Activated CD4-positive, alpha-beta T cell treated with anti-CD3 and anti-CD28 coated beads, Interleukin-2, amount 50 U/mL, for 4 hours (primary cell): ENCODE results near the gene MRPS26.

Experiments
- DNase-seq, 2 experiments: peaks; one replicate each; pipeline ENCODE4 v3.0.0-alpha.2; 2020

Gene MRPS26

GRCh38 chr20:3077618-3078134 is 31.8 kb downstream of the MRPS26 start:
- DNase-seq = no peak

DNA sequence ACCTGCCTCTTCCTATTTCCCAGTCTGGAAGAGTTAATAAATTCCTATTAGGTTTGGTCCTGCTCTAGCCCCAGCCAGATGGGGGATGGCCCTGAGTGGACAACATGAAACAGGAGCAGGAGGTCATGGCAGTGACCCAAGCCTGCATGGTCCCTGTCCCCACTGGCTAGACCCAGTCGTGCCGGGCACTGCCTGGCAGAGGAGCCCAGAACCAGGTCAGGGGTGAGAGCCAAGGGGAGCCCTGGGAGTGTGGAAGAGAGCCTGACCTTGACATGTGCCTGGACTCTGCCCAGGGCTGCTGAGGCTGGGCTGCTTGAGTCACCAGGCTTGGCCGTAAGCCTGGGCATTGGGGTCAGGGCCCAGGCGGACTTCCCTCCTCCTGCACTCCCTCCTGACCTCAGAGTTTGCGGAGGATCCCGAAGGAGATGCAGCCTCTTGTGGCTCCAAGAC is 35.1 kb downstream of the MRPS26 start:
- no peak for DNase-seq

GRCh38 chr20:3081641-3082040 is 35.8 kb downstream of the MRPS26 start:
- no peak for DNase-seq

- DNase-seq = no peak
Observed at GRCh38 chr20:3082306-3082951, 36.6 kb downstream of the MRPS26 start.

GRCh38 chr20:3082955-3083952 is 37.4 kb downstream of the MRPS26 start:
- no peak for DNase-seq

DNA sequence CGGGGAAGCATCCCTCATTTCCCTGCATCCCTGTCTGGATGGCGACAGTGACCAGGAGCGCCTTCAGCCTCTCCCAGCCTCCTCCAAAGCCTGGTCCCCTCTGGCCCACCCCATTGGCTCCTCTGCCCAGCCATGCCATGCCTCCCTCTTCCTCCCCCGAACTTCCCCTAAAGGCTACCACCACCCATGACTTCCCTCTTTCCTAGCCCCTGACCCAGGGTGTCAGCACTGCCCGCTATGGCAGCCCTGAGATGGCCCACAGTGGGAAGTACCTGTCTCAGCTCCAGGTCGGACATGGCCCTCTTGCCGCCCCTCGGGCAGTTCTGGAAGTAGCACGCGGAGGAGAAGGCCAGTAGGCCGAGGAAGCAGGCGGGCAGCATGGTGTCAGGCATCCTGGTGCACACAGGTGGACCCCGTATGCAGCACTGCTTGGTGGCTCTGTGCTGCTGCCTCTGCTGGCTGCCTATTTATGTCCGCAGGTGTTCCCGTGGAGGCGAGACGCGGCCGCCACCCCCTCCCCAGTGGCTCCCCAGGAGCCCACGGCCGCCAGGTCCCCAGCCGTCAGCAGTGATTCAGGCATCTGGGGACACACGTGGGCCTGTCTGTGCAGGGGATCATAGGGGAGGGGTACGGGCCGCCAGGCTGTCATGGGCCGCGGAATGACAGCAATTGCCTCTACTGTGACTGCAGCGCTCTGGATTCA is 38.6 kb downstream of the MRPS26 start, which contains the start of gene AVP:
AVP (minus strand) TSS at position 442 of the 703 bp plus-strand sequence; CDS start at position 392, 50 bp downstream.
- no peak for DNase-seq

GRCh38 chr20:3084986-3085360 is 39.1 kb downstream of the MRPS26 start:
- no peak for DNase-seq

DNA sequence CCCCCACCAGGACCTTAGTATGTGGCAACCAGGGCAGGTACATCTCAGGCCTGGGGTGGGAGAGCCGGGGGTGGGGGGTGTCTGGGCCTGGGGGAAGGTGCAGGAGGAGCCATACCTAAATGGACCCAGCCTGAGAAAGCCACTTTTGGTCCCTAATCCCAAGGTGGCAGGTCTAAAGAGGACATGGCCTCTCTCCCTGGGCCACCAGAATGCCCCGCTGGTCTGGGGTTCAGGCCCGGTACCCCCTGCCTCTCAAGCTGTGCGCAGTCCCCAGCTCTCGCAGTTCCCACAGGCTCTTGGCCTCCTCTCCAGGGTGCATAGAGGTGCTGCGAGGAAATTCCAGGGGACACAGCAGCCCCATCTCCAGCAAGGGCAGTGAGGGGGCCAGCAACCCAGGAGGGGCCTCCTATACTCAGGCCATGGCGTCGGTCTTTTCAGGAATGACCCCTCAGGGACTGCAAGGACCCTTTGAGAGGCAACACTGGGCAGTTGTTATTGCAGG is 39.8 kb downstream of the MRPS26 start:
- no peak for DNase-seq

- DNase-seq = no peak
Observed at GRCh38 chr20:3088031-3088430, 42.2 kb downstream of the MRPS26 start.

DNA sequence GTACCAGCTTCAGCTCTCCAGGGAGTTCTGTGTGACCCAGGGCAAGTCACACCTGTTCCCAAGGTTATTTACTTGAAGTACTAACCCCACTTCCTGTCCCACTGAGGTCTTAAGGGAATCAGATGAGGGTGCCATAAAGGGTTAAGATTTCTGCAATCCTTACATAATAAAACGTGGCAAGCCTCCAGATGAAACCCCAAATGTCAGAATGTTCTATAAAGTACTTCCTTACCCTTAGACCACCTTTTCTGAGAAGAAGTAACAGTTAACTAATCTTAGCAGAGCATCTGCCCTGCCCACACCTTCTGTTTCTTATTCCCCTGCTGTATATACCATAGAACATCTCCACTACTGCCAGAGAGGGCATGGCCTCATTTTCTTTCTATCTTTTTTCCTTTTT is 44.7 kb downstream of the MRPS26 start:
- DNase-seq = no peak

DNA sequence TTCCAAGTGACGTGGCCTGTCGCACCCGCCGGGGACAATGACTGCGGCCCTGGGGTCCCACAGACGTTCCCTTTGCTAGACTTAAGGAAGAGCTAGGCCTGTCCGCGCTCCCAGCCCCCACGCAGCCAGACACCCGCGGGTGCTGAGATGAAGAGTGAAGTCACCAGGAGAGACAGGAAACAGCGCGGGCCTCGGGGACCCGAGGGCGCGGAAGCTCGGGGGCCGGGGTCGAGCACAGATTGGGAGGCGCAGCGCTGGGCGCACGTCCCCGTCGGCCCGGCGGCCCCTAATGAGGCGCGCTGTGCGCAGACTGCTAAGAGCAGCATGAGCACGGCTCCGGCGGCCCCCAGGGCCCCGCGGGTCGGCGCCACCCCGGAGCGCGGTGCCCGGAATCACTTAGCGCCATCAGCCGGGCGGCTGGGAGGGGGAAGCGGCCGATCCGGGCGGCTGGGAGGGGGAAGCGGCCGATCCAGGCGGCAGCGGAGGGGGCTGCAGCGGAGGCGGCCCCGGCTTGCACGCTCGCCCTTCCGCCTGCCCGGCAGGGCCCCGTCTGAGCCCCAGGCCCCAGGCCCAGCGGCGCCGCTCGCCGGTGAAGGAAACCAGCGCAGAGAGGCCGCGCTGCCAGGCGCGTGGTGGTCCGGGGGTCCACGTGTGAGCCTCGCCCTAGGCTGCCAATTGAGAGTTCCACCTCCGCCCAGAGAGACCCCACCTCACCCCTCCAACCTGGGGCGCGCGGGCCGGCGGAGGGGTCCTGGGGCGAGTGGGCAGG is 46.9 kb downstream of the MRPS26 start:
- DNase-seq = peak; percentile 37 to 43

DNA sequence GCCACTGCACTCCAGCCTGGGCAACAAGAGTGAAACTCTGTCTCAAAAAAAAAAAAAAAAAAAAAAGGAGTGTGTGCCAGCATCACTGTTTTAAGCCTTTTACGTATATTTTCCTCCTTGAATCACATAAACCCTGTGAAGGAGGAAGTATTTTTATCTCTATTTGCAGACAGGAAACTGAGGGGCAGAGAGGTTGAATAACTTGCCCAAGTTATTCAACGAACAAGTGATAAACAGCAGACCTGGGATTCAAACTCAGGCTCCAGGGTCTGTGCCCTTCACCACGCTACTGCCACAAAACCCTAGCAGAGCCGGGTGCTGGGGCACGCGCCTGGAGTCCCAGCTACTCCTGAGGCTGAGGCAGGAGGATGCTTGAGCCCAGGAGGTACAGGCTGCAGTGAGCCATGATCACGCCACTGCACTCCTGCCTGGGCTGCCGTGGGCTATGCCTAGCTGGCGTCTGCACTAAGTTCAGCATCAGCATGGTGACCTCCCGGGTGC is 48.1 kb downstream of the MRPS26 start:
- no peak for DNase-seq

DNA sequence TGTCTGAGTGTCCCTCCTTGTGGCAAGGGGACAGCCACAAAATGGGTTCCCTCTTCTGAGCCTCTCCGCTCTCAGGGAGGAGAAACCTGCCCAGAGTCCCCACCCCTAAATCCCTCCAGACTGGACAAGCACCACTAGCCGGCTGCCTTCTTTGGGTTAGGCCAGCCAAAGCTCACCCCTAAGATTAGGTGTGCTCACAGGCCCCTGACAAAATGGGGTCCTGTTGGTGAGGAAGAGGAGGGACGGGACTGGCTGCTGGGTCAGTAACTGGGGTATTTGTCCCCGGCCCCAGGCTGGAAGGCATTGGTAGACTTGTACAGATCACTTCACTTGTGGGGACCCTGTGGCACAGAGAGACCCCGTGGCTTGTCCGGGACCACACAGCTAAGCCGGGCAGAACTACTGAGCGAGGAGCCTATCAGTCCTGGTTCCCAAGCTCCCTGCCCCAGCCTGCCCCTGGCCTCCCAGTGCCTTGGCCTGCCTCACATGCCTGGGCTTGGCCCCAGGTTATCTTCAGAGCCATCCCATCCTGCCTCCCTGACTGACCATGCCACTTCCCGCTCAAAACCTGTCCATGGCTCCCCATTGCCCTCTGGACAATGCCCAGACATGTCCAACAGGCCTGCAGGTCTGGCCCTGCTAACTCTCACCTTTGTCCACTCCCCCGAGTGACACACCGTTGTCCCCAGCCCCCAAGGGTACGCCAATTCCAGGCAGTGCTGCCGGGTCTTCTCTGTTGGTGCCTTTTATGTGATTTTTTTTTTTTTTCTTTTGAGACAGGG is 49.2 kb downstream of the MRPS26 start:
- no peak for DNase-seq
